Activated CD8-positive, alpha-beta memory T cell treated with anti-CD3 and anti-CD28 coated beads for 48 hours (primary cell): ENCODE results near the gene EPG5.
"Not testable (repeated sequence)": the region's sequence is repeated elsewhere in the genome, so short reads cannot be mapped to it uniquely, and the experiment has no call there.

Experiments used
- DNase-seq, 3 experiments: peaks; one replicate each; pipeline ENCODE4 v3.0.0-alpha.2; 2020; ENCODE audit warnings: low read depth in 2 of 3, low spot score in 2 of 3

The EPG5 gene

DNA sequence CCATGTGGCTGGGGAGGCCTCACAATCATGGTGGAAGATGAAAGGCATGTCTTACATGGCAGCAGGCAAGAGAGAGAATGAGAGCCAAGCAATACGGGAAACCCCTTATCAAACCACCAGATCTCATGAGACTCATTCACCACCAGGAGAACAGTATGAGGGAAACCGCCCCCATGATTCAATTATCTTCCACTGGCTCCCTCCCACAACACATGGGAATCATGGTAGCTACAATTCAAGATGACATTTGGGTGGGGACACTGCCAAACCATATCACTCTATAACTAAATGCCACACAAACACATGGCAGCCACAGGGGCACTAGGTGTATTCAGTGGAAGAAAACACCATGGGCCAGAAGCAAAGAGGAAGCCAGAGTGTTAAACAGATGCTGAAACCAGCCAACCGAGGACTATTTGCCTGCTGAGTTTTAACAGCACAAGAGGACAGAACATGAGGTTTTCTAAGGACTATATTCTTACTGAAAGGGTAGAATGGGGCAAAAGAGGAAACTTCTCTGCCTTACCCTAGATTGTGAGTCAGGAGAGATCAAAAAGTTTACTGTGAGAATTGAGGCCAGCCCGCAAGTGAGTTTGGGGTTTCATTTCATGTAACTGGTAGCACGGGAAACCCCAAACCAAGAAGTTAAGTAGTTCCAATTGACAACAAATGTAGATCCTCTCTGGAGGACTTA lies 92.5 kb downstream of the EPG5 start:
- DNase-seq = peak; percentile 10 to 31 (median 25)

DNA sequence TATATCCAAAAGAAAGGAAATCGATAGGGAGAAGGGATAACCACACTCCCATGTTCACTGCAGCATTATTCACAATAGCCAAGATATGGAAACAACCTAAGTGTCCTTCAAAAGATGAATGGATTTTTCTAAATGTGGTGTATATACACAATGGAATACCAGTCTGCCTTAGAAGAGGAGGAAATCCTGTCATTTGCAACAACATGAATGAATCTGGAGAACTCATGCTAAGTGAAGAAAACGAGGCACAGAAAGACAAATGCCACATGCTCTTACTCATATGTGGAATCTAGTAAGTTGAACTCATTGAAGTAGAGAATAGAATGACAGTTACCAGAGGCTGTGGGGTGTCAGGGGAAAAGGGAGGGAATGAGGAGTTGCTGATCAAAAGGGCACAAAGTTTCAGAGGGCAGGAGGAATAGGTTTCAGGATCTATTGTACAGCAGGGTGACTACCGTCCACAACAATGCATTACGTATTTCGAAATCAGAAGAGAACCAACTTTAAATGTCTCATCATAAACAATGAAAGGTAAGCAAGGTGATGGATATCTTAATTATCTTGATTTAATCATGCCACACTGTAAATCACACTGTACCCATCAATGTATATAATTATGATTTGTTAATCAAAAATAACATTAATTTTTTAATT lies 95.6 kb downstream of the EPG5 start:
- no peak for DNase-seq

DNA sequence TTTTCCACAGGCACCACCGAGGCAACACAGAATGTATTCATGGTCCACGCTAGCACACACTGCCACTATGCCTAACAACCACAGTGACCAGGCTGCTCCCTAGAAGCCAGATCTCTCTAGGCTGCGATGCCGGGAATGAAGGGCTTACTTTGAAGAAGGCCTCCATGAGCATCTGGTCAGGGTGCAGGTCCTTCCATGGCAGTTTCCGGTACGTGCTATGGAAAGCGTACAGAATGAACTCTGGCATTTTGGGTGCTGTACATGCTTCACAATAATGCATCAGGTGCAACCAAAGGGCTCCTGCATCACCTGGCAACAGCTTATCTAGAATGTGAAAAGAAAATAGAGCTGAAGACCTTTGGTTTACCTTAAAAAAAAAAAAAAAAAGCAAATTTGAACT lies 96.7 kb downstream of the EPG5 start:
- no peak for DNase-seq

DNA sequence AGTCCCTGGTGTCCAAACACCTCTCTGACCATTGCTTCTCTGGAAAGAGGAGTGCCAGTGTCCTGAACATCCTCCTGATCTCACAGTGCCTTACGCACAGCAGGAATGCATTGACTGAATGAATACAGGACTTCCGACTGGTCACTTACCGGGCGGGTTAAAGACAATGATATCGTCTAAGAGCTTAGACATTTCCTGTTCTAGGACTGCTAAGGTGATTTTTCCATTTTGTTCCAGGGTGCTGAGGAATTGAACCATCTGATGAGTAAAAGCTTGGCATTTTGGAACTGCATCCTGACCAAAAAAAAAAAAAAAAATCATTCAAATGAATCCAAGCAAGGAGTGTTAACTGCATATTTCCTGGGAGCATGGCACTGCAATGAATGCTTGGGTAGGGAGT lies 101.7 kb downstream of the EPG5 start:
- no peak for DNase-seq

DNA sequence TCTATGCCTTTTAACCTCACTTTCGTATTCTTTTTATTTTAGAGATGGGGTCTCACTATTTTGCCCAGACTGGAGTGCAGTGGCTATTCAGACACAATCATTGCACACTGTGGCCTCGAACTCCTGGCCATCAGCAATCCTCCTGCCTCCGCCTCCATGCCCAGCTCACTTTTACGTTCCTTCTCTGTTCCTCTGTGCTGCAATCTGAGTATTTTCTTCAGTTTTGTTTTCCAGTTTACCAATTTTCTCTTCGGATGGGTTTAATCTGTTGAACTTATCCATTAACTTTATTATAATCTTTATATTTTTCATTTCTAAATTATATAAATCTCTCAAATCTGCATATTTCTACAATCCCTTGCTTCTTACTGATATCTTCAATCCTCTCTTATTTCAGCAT lies 103.0 kb downstream of the EPG5 start:
- DNase-seq = no peak

DNA sequence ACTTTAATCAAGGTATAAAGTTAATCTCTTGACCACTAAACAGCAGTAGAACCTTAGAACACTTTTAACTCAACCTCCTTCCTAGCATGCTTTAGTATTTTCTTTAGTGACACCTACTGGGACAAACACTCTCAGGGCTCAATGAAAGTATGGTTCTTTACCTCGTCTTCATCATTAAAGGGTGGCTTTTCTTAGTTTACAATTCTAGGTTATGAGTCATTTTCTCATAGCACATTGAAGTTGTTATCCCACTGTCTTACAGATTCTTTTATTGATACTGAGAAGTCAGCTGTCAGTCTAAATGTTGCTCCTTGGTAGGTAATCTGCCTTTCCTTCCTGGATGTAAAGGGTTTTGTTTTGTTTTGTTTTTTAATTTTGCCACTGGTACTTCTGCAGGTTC lies 103.7 kb downstream of the EPG5 start:
- DNase-seq = no peak

DNA sequence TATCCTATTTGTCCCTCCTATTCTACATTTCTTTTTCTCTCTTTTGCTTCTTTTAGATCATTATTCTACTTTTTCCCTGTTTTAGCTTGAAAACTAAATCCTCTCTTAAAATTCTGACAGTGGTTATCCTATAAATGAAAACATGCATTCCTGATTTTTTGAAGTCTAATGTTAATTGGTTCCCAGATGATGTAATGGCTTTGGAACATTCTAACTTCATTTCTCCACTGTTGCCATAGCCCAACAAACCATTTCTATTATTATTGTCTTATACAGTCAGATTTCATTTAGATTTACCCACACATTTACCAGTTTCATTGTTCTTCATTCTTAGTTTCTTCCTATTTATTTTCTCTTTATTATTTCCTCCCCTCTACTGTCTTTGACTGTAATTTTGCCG lies 105.2 kb downstream of the EPG5 start:
- no peak for DNase-seq

DNA sequence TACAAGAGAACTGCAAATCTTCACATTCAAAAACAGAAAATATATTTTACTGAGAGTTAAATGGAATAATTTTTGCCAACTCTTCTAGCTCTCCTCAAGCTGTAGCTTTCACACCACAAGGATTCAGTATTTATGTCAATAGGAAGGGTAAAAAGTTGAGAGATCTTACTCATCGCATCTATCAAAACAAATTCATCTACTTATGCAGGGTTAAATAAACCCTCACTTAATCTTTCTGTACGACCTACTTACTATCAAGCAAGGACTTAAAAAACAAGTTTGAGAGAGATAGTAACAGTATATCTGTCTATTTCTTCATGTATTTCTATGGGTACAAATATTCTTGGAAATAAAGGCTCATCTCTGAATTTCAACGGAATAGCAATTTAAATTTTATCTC lies 106.2 kb downstream of the EPG5 start:
- DNase-seq = no peak

DNA sequence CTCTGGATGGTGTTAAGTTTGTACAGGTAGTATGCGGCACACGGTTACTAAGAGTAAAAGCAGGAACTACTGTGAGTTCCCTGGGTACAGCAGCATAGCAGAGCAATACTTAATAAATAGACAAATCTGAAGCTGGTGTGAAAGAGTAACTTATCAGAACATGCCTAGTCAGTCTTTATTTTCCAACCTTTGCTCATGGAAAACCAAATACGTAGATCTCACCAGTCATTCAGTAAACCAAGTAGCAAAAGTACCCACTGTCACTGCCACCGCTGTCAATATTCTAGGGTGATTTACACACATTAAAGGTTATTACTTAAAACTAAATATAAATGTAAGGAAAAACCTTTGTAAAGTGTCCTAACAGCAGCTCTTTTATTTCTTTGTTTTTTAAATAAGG lies 106.6 kb downstream of the EPG5 start:
- no peak for DNase-seq

DNA sequence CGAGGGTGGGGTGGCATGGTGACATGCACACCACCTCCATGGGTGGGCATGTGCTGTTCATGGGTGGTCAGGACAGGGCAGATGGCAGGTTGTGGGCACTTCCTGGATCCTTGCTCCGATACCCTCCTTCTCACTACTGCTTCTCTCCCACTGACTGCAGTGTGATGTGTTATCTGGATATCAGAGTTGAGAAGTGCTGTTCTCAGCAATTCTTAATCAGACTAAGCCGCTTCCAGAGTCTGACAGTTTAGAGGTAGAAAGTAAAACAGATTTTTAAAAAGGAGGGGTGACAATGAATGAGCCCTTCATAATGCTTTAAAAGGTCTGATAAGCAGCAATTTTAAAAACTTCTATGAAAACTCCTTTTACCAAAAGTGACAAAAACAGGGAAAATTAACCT lies 107.8 kb downstream of the EPG5 start:
- DNase-seq = no peak

DNA sequence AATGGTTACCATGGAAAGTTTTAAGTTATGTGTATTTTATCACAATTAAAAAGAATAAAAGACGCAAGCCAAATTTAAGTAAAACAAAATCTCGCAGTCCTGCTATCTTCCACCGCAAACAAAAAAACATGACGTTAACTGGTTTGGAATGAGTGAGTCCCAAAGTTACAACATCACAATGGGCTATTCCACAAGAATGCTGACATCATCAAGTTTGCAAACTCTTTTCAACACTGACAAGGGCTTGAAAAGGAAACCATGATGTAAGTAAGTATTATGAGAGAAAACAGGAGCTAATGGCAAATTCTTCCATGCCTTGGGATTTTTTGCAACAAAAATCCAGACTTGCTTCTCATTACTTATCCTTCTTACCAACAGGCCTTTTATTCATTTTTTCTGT lies 110.6 kb downstream of the EPG5 start:
- no peak for DNase-seq

DNA sequence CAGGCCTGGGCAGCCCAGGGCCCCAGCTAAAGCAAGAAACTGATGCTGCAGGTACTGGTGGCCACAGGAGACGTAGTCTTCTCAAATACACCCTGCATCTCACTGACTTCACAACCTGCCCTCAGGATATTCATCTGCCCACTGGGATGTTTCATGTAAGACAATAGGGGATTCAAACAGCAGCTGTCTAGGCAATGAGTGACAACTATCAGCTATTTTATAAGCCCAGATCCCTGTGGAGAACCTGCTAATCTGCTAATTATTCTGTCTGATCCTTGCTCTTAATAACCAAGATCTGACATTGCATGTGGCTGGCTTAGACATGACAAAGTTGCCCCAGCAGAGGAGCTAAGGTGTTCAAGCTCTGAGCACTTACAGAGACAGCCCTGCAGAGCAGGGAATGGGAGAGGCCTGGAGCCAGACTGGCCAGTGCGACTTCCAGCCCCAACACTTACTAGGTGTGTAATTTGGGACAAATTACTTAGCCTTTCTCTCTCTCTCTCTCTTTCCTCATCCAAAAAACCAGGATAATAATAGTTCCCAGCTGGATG lies 113.0 kb downstream of the EPG5 start:
- DNase-seq = no peak

DNA sequence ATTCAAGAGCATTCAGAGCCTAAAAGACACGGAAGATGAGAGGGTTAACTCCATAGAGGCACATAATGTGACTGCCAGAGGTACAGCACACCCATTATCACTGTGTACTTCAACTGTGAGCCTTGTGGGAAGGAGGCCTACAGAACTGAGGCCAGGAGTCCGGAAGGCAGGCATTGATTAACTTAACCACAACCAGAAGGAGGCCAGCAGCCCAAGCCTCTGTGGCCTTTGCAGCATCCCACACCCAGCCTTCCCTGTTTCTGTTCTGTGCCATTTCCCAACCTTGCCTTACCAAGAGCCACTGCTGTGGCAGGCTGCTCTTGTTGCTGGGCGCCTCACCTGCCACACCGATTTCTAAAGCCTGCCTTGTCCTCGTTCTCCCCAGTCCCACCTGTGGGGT lies 114.5 kb downstream of the EPG5 start:
- DNase-seq = no peak

DNA sequence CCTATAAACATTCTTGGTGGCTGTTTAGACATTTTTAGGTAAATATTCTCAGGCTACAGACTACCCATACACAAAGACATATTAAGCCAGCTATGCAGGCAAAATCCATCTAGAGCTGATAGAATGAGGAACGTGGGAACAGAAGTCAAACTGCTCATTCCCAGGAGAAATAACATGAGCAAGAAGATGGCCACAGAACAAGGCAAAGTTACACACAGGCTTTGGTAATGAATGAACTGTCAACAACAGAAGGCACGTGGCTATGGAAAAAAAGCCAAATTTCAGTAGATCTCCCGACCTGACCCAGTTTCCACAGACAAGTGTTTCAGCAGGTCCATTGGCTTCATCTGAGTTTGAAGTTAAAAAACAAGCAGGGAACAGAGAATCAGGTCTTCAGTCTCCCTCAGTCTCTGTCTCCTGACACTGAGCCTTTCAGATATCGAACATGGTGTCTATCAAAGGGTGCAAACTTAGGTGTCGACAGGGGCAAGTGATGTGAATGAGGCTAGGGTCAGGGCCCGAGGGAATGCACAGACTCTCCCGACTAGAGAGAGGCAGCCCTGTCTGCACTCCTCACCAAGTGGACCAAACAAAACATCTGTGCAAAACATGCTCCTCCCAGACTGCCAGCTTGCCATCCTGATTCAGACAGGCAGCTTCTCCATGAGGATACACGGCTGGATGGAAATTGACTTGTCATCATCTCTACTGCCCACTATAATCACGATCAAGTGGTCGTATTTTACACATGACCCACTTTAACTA lies 115.8 kb downstream of the EPG5 start:
- DNase-seq = no peak

DNA sequence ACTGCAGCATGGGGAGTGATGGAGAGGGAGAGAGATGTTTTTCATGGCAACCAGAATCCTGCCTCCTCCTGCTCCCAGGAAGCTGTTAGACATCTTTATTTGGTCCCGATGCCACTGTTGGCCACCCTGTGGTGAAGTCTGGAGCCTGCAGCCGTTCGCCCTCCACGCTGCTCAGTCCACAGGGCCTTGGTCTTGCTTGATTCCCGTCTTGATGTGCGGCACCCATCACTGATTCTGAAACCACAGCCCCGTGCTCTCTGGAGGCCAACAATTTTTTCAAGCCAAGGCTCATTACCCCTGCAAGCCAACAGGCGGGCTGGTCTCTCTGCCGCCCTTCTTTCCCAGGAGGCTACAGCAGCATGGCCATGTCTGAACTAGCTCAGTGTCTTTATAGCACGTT lies 117.1 kb downstream of the EPG5 start:
- no peak for DNase-seq

DNA sequence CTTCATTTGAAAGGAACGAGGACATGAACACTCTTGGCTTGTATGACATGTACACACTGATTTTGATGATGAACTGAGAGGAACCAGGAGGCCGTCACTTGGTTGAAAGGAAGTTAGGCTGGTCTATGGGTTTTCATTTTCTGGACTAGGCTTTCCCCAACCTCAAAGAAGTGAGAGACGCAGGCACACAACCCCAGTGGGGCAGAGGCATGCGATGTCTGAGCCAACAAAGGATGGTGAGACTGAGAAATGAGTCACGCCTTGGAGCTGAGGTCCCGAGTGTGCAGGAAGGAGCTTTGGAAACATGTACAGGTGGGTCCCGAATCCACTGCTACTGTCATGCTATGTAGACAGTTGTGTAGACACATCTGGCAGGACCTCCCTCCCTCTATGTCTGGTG lies 117.6 kb downstream of the EPG5 start:
- no peak for DNase-seq

DNA sequence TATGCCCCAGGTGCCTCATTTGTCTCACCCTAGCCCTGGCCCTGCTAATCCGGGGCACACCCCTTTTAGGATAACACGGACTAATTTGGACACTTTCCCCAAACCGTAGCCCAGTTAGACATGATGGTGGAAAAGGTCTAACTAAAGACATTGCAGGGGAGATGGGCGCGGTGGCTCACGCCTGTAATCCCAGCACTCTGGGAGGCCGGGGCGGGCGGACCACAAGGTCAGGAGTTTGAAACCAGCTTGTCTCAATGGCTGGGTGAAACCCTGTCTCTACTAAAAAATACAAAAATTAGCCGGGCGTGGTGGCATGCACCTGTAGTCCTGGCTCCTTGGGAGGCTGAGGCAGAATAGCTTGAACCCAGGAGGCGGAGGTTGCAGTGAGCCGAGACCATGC lies 118.5 kb downstream of the EPG5 start:
- DNase-seq = not testable (repeated sequence)

DNA sequence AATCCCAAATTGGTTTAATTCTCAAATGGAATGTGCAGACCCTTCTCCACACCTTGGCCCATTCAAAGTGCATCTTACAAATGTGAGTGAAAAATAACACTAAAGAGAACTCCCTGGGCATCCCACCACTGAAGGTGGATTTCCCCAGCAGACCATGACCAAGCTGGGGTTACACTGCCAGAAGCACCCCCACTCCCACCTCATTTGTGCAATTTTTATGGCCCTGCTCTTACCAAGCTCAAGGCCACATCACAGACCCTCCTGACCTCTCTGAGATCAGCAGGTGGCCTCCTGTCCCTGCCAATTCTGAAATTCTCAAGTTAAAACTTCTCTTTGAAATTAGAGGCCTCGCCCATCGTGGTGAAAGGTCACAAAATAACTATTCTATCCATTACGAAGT lies 120.0 kb downstream of the EPG5 start:
- no peak for DNase-seq

DNA sequence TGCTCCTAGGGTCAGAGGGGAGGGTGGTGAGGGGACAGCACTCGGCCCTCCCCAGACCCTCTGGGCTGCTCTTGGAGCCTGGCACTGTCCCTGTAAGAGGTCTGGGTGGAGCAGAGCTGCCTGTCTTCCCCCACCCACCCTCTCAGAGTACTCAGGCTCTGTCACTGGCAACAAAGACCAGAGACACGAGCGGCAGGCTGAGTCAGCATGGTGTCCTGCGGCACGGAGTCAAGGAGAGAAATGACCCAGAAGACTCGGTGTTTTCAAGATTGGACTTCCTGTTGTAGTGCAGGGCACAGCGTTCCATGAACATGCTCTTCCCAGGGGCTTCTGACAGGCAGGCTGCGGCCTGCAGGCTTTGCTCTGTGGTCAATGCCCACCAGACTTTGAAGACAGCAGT lies 121.7 kb downstream of the EPG5 start:
- no peak for DNase-seq

DNA sequence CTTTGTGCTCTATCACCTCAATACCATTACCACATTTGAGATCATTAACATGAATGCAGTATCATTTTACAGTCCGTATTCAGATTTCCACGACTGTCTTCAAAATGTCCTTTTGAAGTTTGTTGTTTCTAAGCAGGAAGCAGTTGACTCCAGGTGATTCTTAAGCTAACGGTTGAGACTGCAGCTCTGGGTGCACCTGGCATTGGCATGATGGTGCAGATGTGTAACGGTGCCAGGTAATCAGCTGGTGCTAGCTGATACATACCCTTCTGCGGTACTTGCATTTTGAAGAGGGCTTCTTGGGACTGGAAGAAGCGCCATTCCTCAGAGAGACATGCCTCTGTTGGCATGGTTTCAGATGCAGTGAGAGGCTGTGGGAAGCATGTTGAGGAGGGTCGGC lies 122.2 kb downstream of the EPG5 start:
- DNase-seq = no peak

DNA sequence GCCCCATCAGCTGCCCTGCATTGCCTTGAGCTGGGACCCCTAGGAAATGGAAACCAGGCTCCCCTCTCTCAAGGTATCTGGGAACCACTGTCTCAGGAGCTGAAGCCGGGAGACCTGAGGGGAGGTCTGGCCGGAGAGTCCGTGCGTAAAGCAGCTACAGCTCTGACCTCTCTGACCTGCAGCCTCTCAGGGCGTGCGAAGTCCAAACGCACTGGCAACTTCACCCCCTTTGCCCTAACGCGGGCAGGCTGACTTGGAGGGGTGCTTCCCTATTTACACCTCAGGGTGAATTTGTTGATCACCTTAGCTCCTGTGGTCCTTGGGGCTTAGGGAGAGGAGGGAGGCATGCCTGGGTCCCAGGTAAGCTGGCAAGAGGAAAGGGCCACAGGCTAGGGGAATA lies 124.1 kb downstream of the EPG5 start:
- no peak for DNase-seq

DNA sequence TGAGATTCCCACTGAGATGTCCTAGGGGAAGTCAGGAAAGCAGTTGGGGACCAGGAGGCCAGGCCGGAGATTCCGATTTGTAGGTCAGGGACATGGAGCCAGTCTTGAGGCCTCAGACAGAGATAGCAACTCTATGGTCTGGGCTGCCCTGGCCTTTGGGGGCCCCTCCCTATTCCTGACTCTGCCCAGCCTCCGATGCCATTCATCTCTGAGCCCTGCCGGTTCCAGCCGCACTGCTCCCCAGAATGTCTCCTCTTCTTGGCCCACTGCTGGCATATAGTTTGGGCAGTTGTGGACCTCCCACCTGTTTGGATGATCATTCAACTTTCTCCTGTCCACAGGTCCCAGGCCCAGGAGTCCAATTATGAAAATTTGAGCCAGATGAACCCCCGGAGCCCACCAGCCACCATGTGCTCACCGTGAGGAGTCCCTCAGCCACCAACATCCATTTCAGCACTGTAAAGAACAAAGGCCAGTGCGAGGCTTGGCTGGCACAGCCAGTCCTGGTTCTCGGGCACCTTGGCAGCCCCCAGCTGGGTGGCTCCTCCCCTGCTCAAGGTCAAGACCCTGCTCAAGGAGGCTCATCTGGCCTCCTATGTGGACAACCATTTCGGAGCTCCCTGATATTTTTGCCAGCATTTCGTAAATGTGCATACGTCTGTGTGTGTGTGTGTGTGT lies 125.2 kb downstream of the EPG5 start:
- DNase-seq = no peak
